ENCODE data around the gene POU2F2. TPM values are rescaled to one million over a fixed set of nuclear protein-coding genes. Genes with fewer than 3 reads are reported as not detected.

Gene POU2F2
- total and polyA plus RNA-seq, 3 donors from 2014 or later, result 9.4 to 20.6 (median 13.2) TPM

GRCh38 chr19:42115219-42115618, 17.0 kb downstream of the POU2F2 start:
- WGBS, 2 donors, result 51 to 70% methylated on average over 4 of the region's 4 CpGs
- no peak for TF ChIP-seq CTCF (IDR thresholded peaks at IDR 0.05)
- TF ChIP-seq POLR2A (IDR thresholded peaks at IDR 0.05), result no peak
- Histone ChIP-seq H3K27ac (no peak overlapping the region), H3K4me1 (no peaks in the 10 kb centered on the region), H3K36me3 (ENCODE audit: low read depth, missing control alignments) (no peaks in the 10 kb centered on the region), H3K27me3 (no peaks in the 10 kb centered on the region), H3K4me3 (no peak overlapping the region), H3K9me3 (no peaks in the 10 kb centered on the region)
- DNase-seq, result no peak
- intact Hi-C loops (cut with DNase I; ENCODE audit: low total_unique reads), result no loop called here

DNA sequence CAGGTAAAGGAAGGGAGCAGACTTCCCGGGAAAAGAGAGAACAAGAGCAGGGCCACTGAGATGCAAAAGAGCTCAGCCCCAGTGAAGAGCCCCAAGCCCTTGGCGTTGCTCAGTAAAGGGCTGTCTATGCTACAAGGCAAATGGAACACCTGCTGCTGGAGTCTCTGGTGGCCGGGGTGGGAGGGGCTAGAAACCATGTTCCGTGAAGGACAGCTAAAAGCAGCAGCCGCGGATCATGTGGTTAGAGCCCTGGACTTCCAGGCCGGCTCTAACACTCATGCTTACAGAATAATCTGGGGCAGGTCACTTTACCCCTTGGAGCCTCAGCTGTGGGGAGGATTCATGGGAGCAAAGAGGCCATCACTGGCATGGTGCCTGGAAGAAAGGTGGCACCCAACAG, 17.8 kb downstream of the POU2F2 start:
- no peak overlapping the region for H3K27ac ChIP-seq
- H3K36me3 ChIP-seq (ENCODE audit: low read depth, missing control alignments), result no peaks in the 10 kb centered on the region
- H3K4me1 ChIP-seq, result no peaks in the 10 kb centered on the region
- H3K9me3 ChIP-seq, result no peaks in the 10 kb centered on the region
- DNase-seq, result no peak
- no peaks in the 10 kb centered on the region for H3K27me3 ChIP-seq
- intact Hi-C loops (cut with DNase I; ENCODE audit: low total_unique reads), result no loop called here
- WGBS, 2 donors, result 53 to 72% methylated on average over 7 of the region's 7 CpGs
- H3K4me3 ChIP-seq, result no peak overlapping the region
- no peak for TF ChIP-seq CTCF (IDR thresholded peaks at IDR 0.05)

DNA sequence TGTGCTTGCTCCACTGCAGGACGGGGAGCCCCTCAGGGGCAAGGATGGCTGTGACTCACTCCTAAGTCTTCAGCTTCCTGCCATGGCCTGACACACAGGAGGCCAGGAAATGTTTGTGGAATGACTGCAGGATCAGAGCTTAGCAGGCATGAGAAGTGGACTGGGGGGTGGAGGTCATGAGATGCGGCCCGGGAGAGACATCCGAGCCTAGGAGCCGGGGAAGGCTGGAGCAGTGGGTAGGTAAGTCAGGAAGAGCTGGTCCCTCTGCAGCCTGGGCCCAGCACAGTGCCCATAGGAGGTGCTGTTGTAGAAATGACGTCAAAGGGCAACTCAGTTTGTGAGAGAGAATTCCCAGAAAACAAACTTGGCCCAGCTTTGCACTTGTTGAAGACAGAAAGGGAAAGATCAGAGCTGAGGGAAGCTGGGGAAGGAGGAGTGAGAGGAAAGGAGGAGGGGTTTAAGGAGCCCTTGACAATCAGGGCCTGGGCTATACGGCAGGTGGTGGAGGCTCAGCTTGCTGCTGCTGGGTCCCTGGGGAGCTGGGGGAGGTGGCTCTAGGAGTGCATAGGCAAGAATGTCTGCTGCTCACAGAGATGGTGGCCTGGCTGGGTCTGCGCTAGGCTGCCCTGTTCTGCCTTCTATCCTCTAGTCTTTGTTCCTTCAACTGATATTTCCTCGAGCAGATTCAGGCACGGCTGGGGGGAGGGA, 18.5 kb downstream of the POU2F2 start:
- intact Hi-C loops (cut with DNase I; ENCODE audit: low total_unique reads), result no loop called here

GRCh38 chr19:42111811-42112210, 20.4 kb downstream of the POU2F2 start:
- Histone ChIP-seq H3K27ac (no peak overlapping the region), H3K9me3 (no peaks in the 10 kb centered on the region), H3K4me3 (no peak overlapping the region), H3K4me1 (no peaks in the 10 kb centered on the region), H3K27me3 (no peaks in the 10 kb centered on the region), H3K36me3 (ENCODE audit: low read depth, missing control alignments) (no peaks in the 10 kb centered on the region)
- WGBS, 2 donors, result 87 to 98% methylated on average over 3 of the region's 3 CpGs
- intact Hi-C loops (cut with DNase I; ENCODE audit: low total_unique reads), result no loop called here
- TF ChIP-seq POLR2A (IDR thresholded peaks at IDR 0.05) (no peak), CTCF (IDR thresholded peaks at IDR 0.05) (no peak)
- no peak for DNase-seq

More for the DNA sequence above, 18.5 kb downstream of the POU2F2 start:
- Histone ChIP-seq H3K4me3 (no peak overlapping the region), H3K4me1 (no peaks in the 10 kb centered on the region), H3K9me3 (no peaks in the 10 kb centered on the region), H3K36me3 (ENCODE audit: low read depth, missing control alignments) (no peaks in the 10 kb centered on the region), H3K27ac (no peak overlapping the region), H3K27me3 (no peaks in the 10 kb centered on the region)
- 49 to 62% methylated on average over 10 of the region's 10 CpGs for WGBS, 2 donors
- DNase-seq, result no peak
- TF ChIP-seq CTCF (IDR thresholded peaks at IDR 0.05), result no peak
- no peak for TF ChIP-seq POLR2A (IDR thresholded peaks at IDR 0.05)

DNA sequence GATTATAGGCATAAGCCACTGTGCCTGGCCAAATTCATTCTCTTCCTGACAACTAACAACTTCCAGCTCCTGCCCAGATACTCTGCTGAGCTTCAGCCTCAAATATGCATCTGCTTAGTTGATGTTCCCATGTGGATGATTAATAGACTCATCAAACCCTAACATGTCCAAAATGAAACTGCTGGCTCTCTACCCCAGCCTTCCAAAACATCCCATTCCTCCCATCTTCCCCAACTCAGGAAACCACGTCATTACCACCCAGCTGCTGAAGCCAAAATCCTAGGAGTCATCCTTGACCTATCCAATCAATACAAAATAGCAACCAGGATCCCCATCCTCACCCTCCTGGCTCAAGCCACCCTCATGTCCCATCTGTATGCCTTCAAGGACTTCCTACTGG, 20.9 kb downstream of the POU2F2 start:
- intact Hi-C loops (cut with DNase I; ENCODE audit: low total_unique reads), result no loop called here
- H3K9me3 ChIP-seq, result no peaks in the 10 kb centered on the region
- no peaks in the 10 kb centered on the region for H3K36me3 ChIP-seq (ENCODE audit: low read depth, missing control alignments)
- no peaks in the 10 kb centered on the region for H3K27me3 ChIP-seq
- H3K4me1 ChIP-seq, result no peaks in the 10 kb centered on the region
- TF ChIP-seq CTCF (IDR thresholded peaks at IDR 0.05) (no peak), POLR2A (IDR thresholded peaks at IDR 0.05) (no peak)
- 75 to 78% methylated on average over 1 of the region's 1 CpG for WGBS, 2 donors
- H3K4me3 ChIP-seq, result no peak overlapping the region
- DNase-seq, result no peak
- H3K27ac ChIP-seq, result no peak overlapping the region
